GM19193 (cell line): ENCODE results near the gene SPRED3.

Experiments used
- POLR2A ChIP-seq: IDR thresholded peaks from 4 replicates; pipeline ENCODE4 v1.6.1; 2011; ENCODE audit not compliant: insufficient read depth, insufficient read length; ENCODE audit errors: extremely low read depth

The SPRED3 gene

GRCh38 chr19:38362076-38362945, 26.2 kb upstream of the SPRED3 start:
- no peak for TF ChIP-seq POLR2A

- TF ChIP-seq POLR2A: no peak
These were observed 21.5 kb upstream of the SPRED3 start for GRCh38 chr19:38367041-38367440.

- no peak for TF ChIP-seq POLR2A
These were observed 18.9 kb upstream of the SPRED3 start for GRCh38 chr19:38369584-38369983.

- TF ChIP-seq POLR2A: no peak
These were observed 18.2 kb upstream of the SPRED3 start for GRCh38 chr19:38370299-38370698.

- no peak for TF ChIP-seq POLR2A
These were observed 17.4 kb upstream of the SPRED3 start for GRCh38 chr19:38371081-38371480.

- no peak for TF ChIP-seq POLR2A
These were observed 14.6 kb upstream of the SPRED3 start for GRCh38 chr19:38373907-38374331.

- TF ChIP-seq POLR2A: peak; percentile 99
These were observed 14.0 kb upstream of the SPRED3 start, which contains the start of gene PSMD8 for GRCh38 chr19:38374332-38375097. PSMD8 (plus strand) TSS chr19:38374571; CDS start chr19:38374602, 31 bp downstream.

- no peak for TF ChIP-seq POLR2A
These were observed 13.4 kb upstream of the SPRED3 start for GRCh38 chr19:38375098-38375493.

GRCh38 chr19:38375748-38376147, 12.7 kb upstream of the SPRED3 start:
- TF ChIP-seq POLR2A: no peak

GRCh38 chr19:38376576-38376975, 11.9 kb upstream of the SPRED3 start:
- TF ChIP-seq POLR2A: no peak

GRCh38 chr19:38377052-38377451, 11.4 kb upstream of the SPRED3 start:
- TF ChIP-seq POLR2A: no peak

GRCh38 chr19:38378866-38379265, 9.6 kb upstream of the SPRED3 start:
- TF ChIP-seq POLR2A: no peak

GRCh38 chr19:38381138-38381537, 7.4 kb upstream of the SPRED3 start:
- no peak for TF ChIP-seq POLR2A

GRCh38 chr19:38383184-38383583, 5.3 kb upstream of the SPRED3 start:
- no peak for TF ChIP-seq POLR2A

- TF ChIP-seq POLR2A: no peak
These were observed 4.8 kb upstream of the SPRED3 start for GRCh38 chr19:38383743-38384142.
